WTC11 (cell line): Measurements from ENCODE around the gene CA7.

Experiments
- CTCF ChIP-seq: fragments of 200-600 bp; IDR thresholded peaks from 2 replicates; pipeline ENCODE4 v1.8.0; 2022; ENCODE audit warnings: antibody characterized with exemption
- E2F4 ChIP-seq: sonication (generic); formaldehyde crosslinking; IDR thresholded peaks from 2 replicates; pipeline ENCODE4 v1.8.1; 2022; ENCODE audit warnings: low read depth, mild to moderate bottlenecking, moderate library complexity, missing genetic modification reagents, borderline replicate concordance
- ETV6 ChIP-seq: sonication (generic); formaldehyde crosslinking; IDR thresholded peaks from 2 replicates; pipeline ENCODE4 v1.8.1; 2022; ENCODE audit warnings: mild to moderate bottlenecking, missing genetic modification reagents
- GABPB1 ChIP-seq: sonication (generic); formaldehyde crosslinking; IDR thresholded peaks from 2 replicates; pipeline ENCODE4 v1.8.1; 2023; ENCODE audit warnings: mild to moderate bottlenecking, missing genetic modification reagents
- JUN ChIP-seq: sonication (generic); formaldehyde crosslinking; IDR thresholded peaks from 2 replicates; pipeline ENCODE4 v1.8.0; 2023; ENCODE audit warnings: mild to moderate bottlenecking, missing genetic modification reagents
- MAX ChIP-seq: sonication (generic); formaldehyde crosslinking; IDR thresholded peaks from 2 replicates; pipeline ENCODE4 v1.8.0; 2022; ENCODE audit warnings: mild to moderate bottlenecking, missing genetic modification reagents
- ZBTB43 ChIP-seq: sonication (generic); formaldehyde crosslinking; IDR thresholded peaks from 2 replicates; pipeline ENCODE4 v1.8.1; 2023; ENCODE audit warnings: mild to moderate bottlenecking, missing genetic modification reagents

GRCh38 chr16:66844342-66845079 is at the start of gene CA7:
- TF ChIP-seq ZBTB43 (CRISPR knock-in tag) (no peak), JUN (CRISPR knock-in tag) (0 out of 2 replicates have a peak, but pooled peaks have one; percentile 58), CTCF (no peak), GABPB1 (CRISPR knock-in tag) (no peak), MAX (0 out of 2 replicates have a peak, but pooled peaks have one; percentile 1), ETV6 (CRISPR knock-in tag) (0 out of 2 replicates have a peak, but pooled peaks have one; percentile 45), E2F4 (no peak)
